HCT116 (cell line): ENCODE measurements around the gene UBA52. TPM values are rescaled to one million over a fixed set of nuclear protein-coding genes. Genes with fewer than 3 reads are reported as not detected.

ENCODE experiments used
- total RNA-seq: library from RNA; stranded (reverse); gene quantifications from one replicate; pipeline ENCODE4 v1.2.1, GENCODE V29; 2021; ENCODE audit not compliant: unreplicated experiment

The UBA52 gene
- total RNA-seq, 1 experiment from 2014 or later, result 1,743 TPM

Other genes with a start within 250 kb of the UBA52 start
- gene LSM4, start 248.8 kb upstream of the UBA52 start, total RNA-seq, result 400 TPM
- gene PGPEP1, start 231.3 kb upstream of the UBA52 start, total RNA-seq, result 30.9 TPM
- gene GDF15, start 185.7 kb upstream of the UBA52 start, total RNA-seq, result 425 TPM
- 0.12 TPM for gene LRRC25, start 174.2 kb upstream of the UBA52 start, total RNA-seq
- gene SSBP4, start 152.5 kb upstream of the UBA52 start, total RNA-seq, result 164 TPM
- 365 TPM for gene ISYNA1, start 133.7 kb upstream of the UBA52 start, total RNA-seq
- 22.9 TPM for gene ELL, start 49.8 kb upstream of the UBA52 start, total RNA-seq
- 261 TPM for gene FKBP8, start 28.3 kb upstream of the UBA52 start, total RNA-seq
- gene KXD1, start 14.0 kb upstream of the UBA52 start, total RNA-seq, result 139 TPM
- 97.1 TPM for gene REX1BD, start 16.9 kb downstream of the UBA52 start, total RNA-seq
- gene CRLF1, start 34.9 kb downstream of the UBA52 start, total RNA-seq, result 43.0 TPM
- 14.3 TPM for gene TMEM59L, start 41.0 kb downstream of the UBA52 start, total RNA-seq
- gene KLHL26, start 65.2 kb downstream of the UBA52 start, total RNA-seq, result 17.1 TPM
- 14.9 TPM for gene CRTC1, start 111.8 kb downstream of the UBA52 start, total RNA-seq
- not detected for gene COMP, start 219.4 kb downstream of the UBA52 start, total RNA-seq